ENCODE results near the gene BCLAF1.

The BCLAF1 gene

GRCh38 chr6:136212608-136213007 is 77.0 kb downstream of the BCLAF1 start:
- TF ChIP-seq YY1 (IDR thresholded peaks at IDR 0.05; ENCODE audit: low read depth): no peak
- no peak for TF ChIP-seq CREB1 (IDR thresholded peaks at IDR 0.05; ENCODE audit: low read depth)
- no peak for TF ChIP-seq NFIC (IDR thresholded peaks at IDR 0.05)
- no peak for TF ChIP-seq MAX (IDR thresholded peaks at IDR 0.05)
- TF ChIP-seq TAF1 (IDR thresholded peaks at IDR 0.05; ENCODE audit: low read depth): no peak
- no peak for TF ChIP-seq EGR1 (IDR thresholded peaks at IDR 0.05)
- TF ChIP-seq RAD21 (IDR thresholded peaks at IDR 0.05; ENCODE audit: low read depth): no peak
- no peak for TF ChIP-seq USF1 (IDR thresholded peaks at IDR 0.05)
- no peak for TF ChIP-seq TEAD4 (IDR thresholded peaks at IDR 0.05)
- no peak for TF ChIP-seq TCF12 (IDR thresholded peaks at IDR 0.05; ENCODE audit: low read depth)
- no peak for TF ChIP-seq EP300 (IDR thresholded peaks at IDR 0.05; ENCODE audit: borderline replicate concordance)
- no peak for TF ChIP-seq CEBPB (IDR thresholded peaks at IDR 0.05)
- no peak for TF ChIP-seq ZBTB7A (IDR thresholded peaks at IDR 0.05; ENCODE audit: low read depth)
- no peak for TF ChIP-seq FOXM1 (IDR thresholded peaks at IDR 0.05; ENCODE audit: borderline replicate concordance, low read depth)
- no peak for TF ChIP-seq REST (IDR thresholded peaks at IDR 0.05; ENCODE audit: low read depth)

GRCh38 chr6:136210398-136211165 is 79.1 kb downstream of the BCLAF1 start:
- no peak for TF ChIP-seq CREB1 (IDR thresholded peaks at IDR 0.05; ENCODE audit: low read depth)
- TF ChIP-seq TAF1 (IDR thresholded peaks at IDR 0.05; ENCODE audit: low read depth): no peak
- no peak for TF ChIP-seq CEBPB (IDR thresholded peaks at IDR 0.05)
- TF ChIP-seq TEAD4 (IDR thresholded peaks at IDR 0.05): no peak
- no peak for TF ChIP-seq NFIC (IDR thresholded peaks at IDR 0.05)
- TF ChIP-seq USF1 (IDR thresholded peaks at IDR 0.05): no peak
- no peak for TF ChIP-seq EGR1 (IDR thresholded peaks at IDR 0.05)
- TF ChIP-seq YY1 (IDR thresholded peaks at IDR 0.05; ENCODE audit: low read depth): no peak
- TF ChIP-seq FOXM1 (IDR thresholded peaks at IDR 0.05; ENCODE audit: borderline replicate concordance, low read depth): no peak

- no peak for TF ChIP-seq TAF1 (IDR thresholded peaks at IDR 0.05; ENCODE audit: low read depth)
- no peak for TF ChIP-seq CEBPB (IDR thresholded peaks at IDR 0.05)
- no peak for TF ChIP-seq TCF12 (IDR thresholded peaks at IDR 0.05; ENCODE audit: low read depth)
- TF ChIP-seq REST (IDR thresholded peaks at IDR 0.05; ENCODE audit: low read depth): no peak
- TF ChIP-seq EP300 (IDR thresholded peaks at IDR 0.05; ENCODE audit: borderline replicate concordance): no peak
- TF ChIP-seq EGR1 (IDR thresholded peaks at IDR 0.05): no peak
- TF ChIP-seq TEAD4 (IDR thresholded peaks at IDR 0.05): no peak
- TF ChIP-seq YY1 (IDR thresholded peaks at IDR 0.05; ENCODE audit: low read depth): no peak
- no peak for TF ChIP-seq USF1 (IDR thresholded peaks at IDR 0.05)
- no peak for TF ChIP-seq RAD21 (IDR thresholded peaks at IDR 0.05; ENCODE audit: low read depth)
- no peak for TF ChIP-seq FOXM1 (IDR thresholded peaks at IDR 0.05; ENCODE audit: borderline replicate concordance, low read depth)
- TF ChIP-seq CREB1 (IDR thresholded peaks at IDR 0.05; ENCODE audit: low read depth): no peak
- no peak for TF ChIP-seq MAX (IDR thresholded peaks at IDR 0.05)
- TF ChIP-seq NFIC (IDR thresholded peaks at IDR 0.05): no peak
- TF ChIP-seq ZBTB7A (IDR thresholded peaks at IDR 0.05; ENCODE audit: low read depth): no peak
Measured at GRCh38 chr6:136209496-136209895, 80.2 kb downstream of the BCLAF1 start.

GRCh38 chr6:136208783-136209182 is 80.9 kb downstream of the BCLAF1 start:
- TF ChIP-seq CREB1 (IDR thresholded peaks at IDR 0.05; ENCODE audit: low read depth) (no peak), RAD21 (IDR thresholded peaks at IDR 0.05; ENCODE audit: low read depth) (peak; percentile 3)
